K562 (cell line): ENCODE measurements around the gene RASL12. TPM values are rescaled to one million over a fixed set of nuclear protein-coding genes. Genes with fewer than 3 reads are reported as not detected.

ENCODE experiments used
- ATAC-seq: fragments of 200-7000 bp; cut with Tn5 transposase; 3 replicates; pipeline ENCODE4 v1.9.1; 2020; ENCODE audit warnings: moderate library complexity
- BruUV-seq: library from RNA; stranded (reverse); fragments of 400-500 nt; replicated peaks from 2 replicates; lab custom pipeline; 2021; lab: Mats Ljungman, UMichigan
- CTCF ChIA-PET: fragments of 300-600 bp; formaldehyde crosslinking; extraction: SDS; loops from one replicate; lab custom pipeline; 2021; ENCODE audit warnings: low intra/inter-chr PET ratio; lab: Yijun Ruan, JAX
- POLR2A ChIA-PET: fragments of 300-600, 350-650 bp; sonication (Branson Sonifier 250); formaldehyde crosslinking; extraction: SDS; loops from one replicate; lab custom pipeline; 2021; ENCODE audit warnings: antibody characterized with exemption, inconsistent platforms; lab: Yijun Ruan, JAX
- DNase-seq, 4 experiments: peaks; one replicate each; pipeline versions ENCODE4 v3.0.0 to v3.0.0-alpha.2; 2011 to 2018; ENCODE audit warnings: low spot score in 3 of 4, mixed read lengths in 3 of 4; ENCODE audit errors: extremely low read depth in 1 of 4
- FAIRE-seq: peaks from 2 replicates; lab custom pipeline; 2011; peaks lifted over from hg19 to GRCh38; lab: Jason Lieb, UNC
- H2AFZ ChIP-seq: 2 replicates; pipeline ENCODE4 v1.6.0; 2011; ENCODE audit warnings: low read depth, low read length, control low read depth, inconsistent platforms
- H3K27ac ChIP-seq: fragments of 200-600 bp; 3 replicates; pipeline ENCODE4 v1.8.0; 2011; ENCODE audit warnings: low read depth, mild to moderate bottlenecking, control low read depth, inconsistent platforms, low read length, moderate library complexity, mixed read lengths; ENCODE audit errors: extremely low read depth
- H3K27me3 ChIP-seq, 2 experiments: fragments of 300-600 bp in 1 of 2; 2 replicates in 1 of 2; 3 replicates in 1 of 2; pipeline versions ENCODE4 v1.6.0 to v1.8.0; 2011; ENCODE audit warnings: inconsistent platforms in 2 of 2, low read length in 2 of 2, mild to moderate bottlenecking in 1 of 2, mixed read lengths in 1 of 2, moderate library complexity in 1 of 2; ENCODE audit not compliant: control insufficient read depth in 2 of 2, insufficient read depth in 2 of 2
- H3K36me3 ChIP-seq: fragments of 300-600 bp; 3 replicates; pipeline ENCODE4 v1.8.0; 2011; ENCODE audit warnings: mild to moderate bottlenecking, low read length, inconsistent platforms; ENCODE audit not compliant: control insufficient read depth, insufficient read depth
- H3K4me1 ChIP-seq, 2 experiments: fragments of 200-600 bp in 1 of 2; replicated peaks in 1 of 2; 2 replicates in 1 of 2; 3 replicates in 1 of 2; pipeline versions ENCODE4 v1.5.1 to v1.8.0; 2011; ENCODE audit warnings: inconsistent platforms in 2 of 2, low read length in 2 of 2, mild to moderate bottlenecking in 1 of 2, mixed read lengths in 1 of 2, moderate library complexity in 1 of 2; ENCODE audit not compliant: control insufficient read depth in 2 of 2, insufficient read depth in 2 of 2
- H3K4me2 ChIP-seq: 2 replicates; pipeline ENCODE4 v1.6.1; 2011; ENCODE audit warnings: low read length, control low read depth, inconsistent platforms, mixed read lengths; ENCODE audit not compliant: insufficient read depth
- H3K4me3 ChIP-seq: fragments of 200-600 bp; sonication (generic), shearing (Covaris generic); 2 replicates; pipeline ENCODE4 v1.5.1; 2016; ENCODE audit warnings: control low read depth, inconsistent platforms
- H3K79me2 ChIP-seq: fragments of 200-600 bp; 3 replicates; pipeline ENCODE4 v1.8.0; 2011; ENCODE audit warnings: low read length, inconsistent platforms; ENCODE audit not compliant: control insufficient read depth, insufficient read depth
- H3K9ac ChIP-seq, 2 experiments: 2 replicates each; pipeline versions ENCODE4 v1.6.0 to v1.6.1; 2011; ENCODE audit warnings: low read depth in 2 of 2, low read length in 2 of 2, control low read depth in 1 of 2, inconsistent platforms in 1 of 2, mild to moderate bottlenecking in 1 of 2, mixed read lengths in 1 of 2; ENCODE audit not compliant: insufficient read depth in 1 of 2
- H3K9me1 ChIP-seq: one replicate; pipeline ENCODE4 v1.6.0; 2011; ENCODE audit warnings: inconsistent platforms, mild to moderate bottlenecking, low read length, moderate library complexity; ENCODE audit not compliant: control insufficient read depth, insufficient read depth
- H3K9me3 ChIP-seq: replicated peaks from 2 replicates; pipeline ENCODE4 v1.5.1; 2011; ENCODE audit warnings: low read depth, low read length, inconsistent platforms; ENCODE audit not compliant: control insufficient read depth, insufficient read depth
- H4K20me1 ChIP-seq: replicated peaks from 2 replicates; pipeline ENCODE4 v1.6.1; 2011; ENCODE audit warnings: low read length, inconsistent platforms, mixed read lengths; ENCODE audit not compliant: control insufficient read depth, insufficient read depth
- AFF4 ChIP-seq: sonication (generic); formaldehyde crosslinking; IDR thresholded peaks from 2 replicates; pipeline ENCODE4 v1.8.0; 2023; ENCODE audit warnings: mild to moderate bottlenecking, missing genetic modification reagents
- CCNT2 ChIP-seq: IDR thresholded peaks from 2 replicates; pipeline ENCODE4 v1.6.1; 2011; ENCODE audit warnings: borderline replicate concordance, low read depth, mild to moderate bottlenecking, moderate library complexity, mixed read lengths, low read length; ENCODE audit not compliant: insufficient read length; ENCODE audit errors: extremely low read depth
- FOXO4 ChIP-seq: fragments of 450-650 bp; formaldehyde crosslinking; IDR thresholded peaks from 2 replicates; pipeline ENCODE4 v1.4.0; 2020; ENCODE audit warnings: mild to moderate bottlenecking, moderate library complexity
- HDAC8 ChIP-seq: fragments of 450-650 bp; IDR thresholded peaks from 2 replicates; pipeline ENCODE4 v1.6.1; 2016; ENCODE audit warnings: mild to moderate bottlenecking, missing genetic modification characterization, moderate library complexity, missing compliant biosample characterization
- HNRNPLL ChIP-seq: fragments of 200-400 bp; formaldehyde crosslinking; IDR thresholded peaks from 2 replicates; pipeline ENCODE4 v1.6.1; 2017; ENCODE audit warnings: low read length, low read depth, mild to moderate bottlenecking; ENCODE audit not compliant: poor library complexity, severe bottlenecking
- ZNF592 ChIP-seq: fragments of 450-650 bp; IDR thresholded peaks from 2 replicates; pipeline ENCODE4 v1.6.1; 2017; ENCODE audit warnings: antibody characterized with exemption, mild to moderate bottlenecking
- WGBS: fragments of 100-300 bp; shearing (Covaris generic); methylation state at CpG from one replicate; pipeline ENCODE4 v1.1.6; 2016; ENCODE audit warnings: low coverage, mixed read lengths; ENCODE audit not compliant: insufficient coverage; ENCODE audit errors: missing lambda C conversion rate; 5-methylcytosine and 5-hydroxymethylcytosine counted together
- in situ Hi-C: fragments of 300-500 bp; cut with MboI; formaldehyde crosslinking; loops from 4 replicates; pipeline ENCODE4 v1.15.0; 2018; ENCODE audit warnings: inconsistent platforms, mixed read lengths
- intact Hi-C: fragments of 100-400 bp; cut with micrococcal nuclease; formaldehyde crosslinking; loops from 2 replicates; pipeline ENCODE4 v1.14.2; 2022
- polyA plus RNA-seq, 8 experiments: library from polyadenylated mRNA; depleted of rRNA in 4 of 8; stranded (reverse) in 5 of 8; unstranded in 3 of 8; fragments of >200 nt; fragmentation: Nextera tagmentation in 2 of 8; fragmentation: Illumina TruSeq in 1 of 8; extraction: Ambion mirVana in 2 of 8; extraction: Trizol in 1 of 8; gene quantifications; 2 replicates each; pipeline versions ENCODE4 v1.2.1 to v1.2.3, GENCODE V29; 2011 to 2014; ENCODE audit warnings: inconsistent platforms in 1 of 8, missing spikeins in 1 of 8
- total RNA-seq, 7 experiments: library from RNA; depleted of rRNA in 6 of 7; stranded (reverse); fragments of >200 nt in 6 of 7; fragmentation: Illumina TruSeq in 2 of 7; extraction: Trizol in 2 of 7; gene quantifications; 2 replicates each; pipeline versions ENCODE4 v1.2.1 to v1.2.3, GENCODE V29; 2011 to 2021; ENCODE audit warnings: low replicate concordance in 1 of 7

The RASL12 gene
- total and polyA plus RNA-seq, 9 of the 15 experiments (the other 6 are each of a cell fraction or from before 2014, with no cell fraction given) = not detected

- no peak for TF ChIP-seq FOXO4 (CRISPR knock-in tag)
These were observed 16.9 kb upstream of the RASL12 start (continued) for GRCh38 chr15:65084500-65085206.

GRCh38 chr15:65083262-65083701 lies 15.5 kb upstream of the RASL12 start:
- Histone ChIP-seq H2AFZ (no peak overlapping the region), H3K4me2 (no peak overlapping the region), H3K79me2 (no peaks in the 10 kb centered on the region), H3K9ac (no peak overlapping the region), H3K27ac (no peak overlapping the region), H3K9me1 (no peaks in the 10 kb centered on the region), H3K9me3 (no peaks in the 10 kb centered on the region), H3K4me3 (no peak overlapping the region), H3K27me3 (peaks cover 31 to 66% of the 10 kb centered on the region in 2 experiments), H4K20me1 (peaks cover 8% of the 10 kb centered on the region), H3K36me3 (no peaks in the 10 kb centered on the region), H3K4me1 (peaks cover 0 to 2% of the 10 kb centered on the region in 2 experiments; a peak in 1 of 5 replicates)
- ChIA-PET POLR2A (interaction anchor here (0.6 to 2.6 kb wide), 3 partner anchors 14 to 1663 kb away, joined by 3 to 7 read pairs (median 4); partner anchors contain the start of gene RNU5B-1), CTCF (interaction anchor here (1.1 to 1.7 kb wide), 2 partner anchors 30 to 352 kb away, joined by 5 to 6 read pairs; no protein-coding TSS in a partner anchor)
- no peak for ATAC-seq
- intact Hi-C loops = no loop called here
- in situ Hi-C loops = no loop called here
- DNase-seq = peak in 1 of 4 experiments; percentile 17
- no TSS peak for BruUV-seq
- FAIRE-seq = peak; percentile 15
- WGBS = 3% methylated on average over 7 of the region's 7 CpGs
- no peak for TF ChIP-seq CCNT2
- TF ChIP-seq HNRNPLL = no peak
- TF ChIP-seq HDAC8 (tag) = no peak
- no peak for TF ChIP-seq ZNF592
- no peak for TF ChIP-seq AFF4 (CRISPR knock-in tag)
